Esophagus mucosa (tissue), 1 donor: Measurements from ENCODE around the gene SULT1A2. TPM values are rescaled to one million over a fixed set of nuclear protein-coding genes. Genes with fewer than 3 reads are reported as not detected.
"Not testable (repeated sequence)": the region's sequence is repeated elsewhere in the genome, so short reads cannot be mapped to it uniquely, and the experiment has no call there.

Experiments
- ATAC-seq: fragments of 200-7000 bp; cut with Tn5 transposase; one replicate; pipeline ENCODE4 v1.9.1; 2020
- total RNA-seq: library from RNA; stranded (reverse); gene quantifications from one replicate; pipeline ENCODE4 v1.2.4, GENCODE V29; 2023
- donor health status: DM: yes; HTN: yes; CAD: no.

The SULT1A2 gene
- total RNA-seq, 1 donor from 2014 or later: 0.32 TPM

DNA sequence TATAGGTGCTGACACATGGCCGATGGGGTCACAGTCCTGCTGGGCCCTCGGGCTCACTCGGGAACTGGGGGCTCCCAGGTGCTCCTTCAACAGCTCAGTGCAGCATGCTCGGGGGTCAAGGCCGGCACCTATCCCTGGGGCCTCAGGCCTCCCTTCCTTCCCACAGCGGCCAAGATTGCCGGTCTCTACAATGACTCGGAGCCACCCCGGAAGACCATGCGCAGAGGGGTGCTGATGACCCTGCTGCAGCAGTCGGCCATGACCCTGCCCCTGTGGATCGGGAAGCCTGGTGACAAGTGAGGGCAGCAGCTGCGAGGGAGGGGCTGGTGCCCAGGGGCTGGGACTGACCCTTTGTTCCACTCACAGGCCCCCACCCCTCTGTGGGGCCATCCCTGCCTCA is 6.9 kb downstream of the SULT1A2 start:
- no peak for ATAC-seq

DNA sequence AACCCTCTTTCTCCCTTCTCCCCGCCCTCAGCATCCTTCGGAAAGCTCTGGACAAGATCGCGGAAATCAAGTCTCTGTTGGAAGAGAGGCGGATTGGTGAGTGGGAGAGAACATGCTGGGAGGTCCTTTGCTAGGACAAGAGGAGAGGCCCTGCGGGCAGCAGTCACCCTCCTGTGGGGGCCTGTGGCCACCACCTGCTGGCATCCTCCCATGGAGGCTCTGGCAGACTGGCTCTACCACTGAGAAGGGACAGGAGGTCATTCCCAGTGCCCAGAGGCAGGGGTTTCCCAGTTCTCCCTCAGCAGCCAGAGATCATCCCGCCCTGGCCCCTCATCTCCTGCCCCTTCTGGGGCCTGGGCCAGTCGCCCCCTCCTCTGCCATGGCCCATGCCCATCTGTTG is 7.8 kb downstream of the SULT1A2 start:
- ATAC-seq: no peak

DNA sequence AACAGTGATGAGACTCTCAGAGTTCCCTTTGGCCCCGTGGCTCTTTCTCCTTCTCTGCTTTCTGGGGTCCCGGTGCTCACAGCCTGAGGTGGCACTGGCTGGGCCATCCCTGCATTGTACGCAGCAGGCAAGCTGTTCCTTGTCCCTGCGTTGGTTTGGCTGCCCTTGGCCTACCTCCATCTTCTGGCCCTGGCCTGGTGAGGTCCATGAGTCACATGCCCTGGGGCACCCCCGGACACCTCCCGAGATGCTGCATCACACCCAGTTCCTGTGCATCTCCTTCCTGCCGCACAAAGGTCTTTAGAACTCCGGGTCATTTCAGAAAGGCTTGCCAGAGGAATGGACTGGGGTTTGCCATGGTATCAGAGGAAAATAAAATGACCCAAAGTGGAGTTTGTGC is 9.5 kb downstream of the SULT1A2 start:
- peak; percentile 68 for ATAC-seq

DNA sequence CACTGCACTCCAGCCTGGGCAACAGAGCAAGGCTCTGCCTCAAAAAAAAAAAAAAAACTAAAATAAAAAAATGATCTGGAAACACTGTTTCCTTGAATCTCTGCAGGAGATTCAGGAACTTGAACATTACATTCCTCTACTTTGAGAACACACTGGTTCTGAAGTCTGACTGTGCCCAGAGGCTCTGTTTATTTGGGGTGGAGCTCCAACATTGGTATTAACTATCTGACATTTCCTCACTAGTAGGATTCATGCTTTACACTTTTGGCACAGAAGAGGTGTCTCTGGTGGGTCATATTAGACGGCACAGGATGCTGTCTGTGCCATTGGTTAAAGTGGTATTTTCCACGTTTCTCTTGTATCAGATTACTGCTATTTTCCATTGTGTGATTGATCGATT is 10.4 kb downstream of the SULT1A2 start:
- no peak for ATAC-seq

DNA sequence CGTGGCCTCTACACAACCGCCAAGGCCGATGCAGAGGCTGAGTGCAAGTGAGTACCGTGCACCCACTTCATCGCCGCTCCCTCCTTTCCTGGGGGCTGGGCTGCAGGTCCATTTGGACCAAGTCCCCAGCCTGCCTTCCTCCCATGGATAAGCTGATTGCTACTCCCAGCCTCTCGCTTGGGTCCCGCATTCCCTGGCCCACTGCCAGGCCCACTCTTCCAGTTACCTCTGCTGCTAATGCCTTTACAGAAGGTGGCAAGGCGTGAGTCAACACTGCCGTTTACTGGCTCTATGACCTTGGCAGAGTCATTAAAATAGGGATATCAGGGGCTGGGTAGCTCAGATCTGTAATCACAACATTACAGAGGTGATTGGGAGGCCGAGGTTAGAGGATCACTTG is 11.2 kb downstream of the SULT1A2 start:
- no peak for ATAC-seq

DNA sequence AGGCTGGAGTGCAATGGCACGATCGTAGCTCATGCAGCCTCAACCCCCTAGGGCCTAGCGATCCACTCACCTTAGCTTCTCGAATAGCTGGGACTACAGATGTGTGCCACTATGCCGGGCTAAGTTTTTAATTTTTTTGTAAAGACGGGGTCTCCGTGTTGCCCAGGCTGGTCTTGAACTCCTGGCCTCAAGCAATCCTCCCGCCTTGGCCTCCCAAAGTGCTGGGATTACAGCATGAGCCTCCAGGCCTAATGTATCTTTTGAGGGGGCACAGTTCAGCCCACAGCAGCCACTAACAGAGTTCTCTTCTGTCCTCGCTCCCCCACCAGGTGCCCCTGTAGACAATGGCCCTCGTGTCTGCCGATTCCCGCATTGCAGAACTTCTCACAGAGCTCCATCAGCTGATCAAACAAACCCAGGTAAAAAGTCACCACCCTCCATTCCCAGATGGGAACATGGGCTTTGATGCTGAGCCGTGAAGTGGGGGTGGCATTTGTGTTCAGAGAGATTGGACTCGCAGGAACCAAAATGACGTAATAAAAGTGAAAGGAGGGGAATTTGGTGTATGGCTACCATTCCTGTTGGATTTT is 16.0 kb downstream of the SULT1A2 start:
- no peak for ATAC-seq

DNA sequence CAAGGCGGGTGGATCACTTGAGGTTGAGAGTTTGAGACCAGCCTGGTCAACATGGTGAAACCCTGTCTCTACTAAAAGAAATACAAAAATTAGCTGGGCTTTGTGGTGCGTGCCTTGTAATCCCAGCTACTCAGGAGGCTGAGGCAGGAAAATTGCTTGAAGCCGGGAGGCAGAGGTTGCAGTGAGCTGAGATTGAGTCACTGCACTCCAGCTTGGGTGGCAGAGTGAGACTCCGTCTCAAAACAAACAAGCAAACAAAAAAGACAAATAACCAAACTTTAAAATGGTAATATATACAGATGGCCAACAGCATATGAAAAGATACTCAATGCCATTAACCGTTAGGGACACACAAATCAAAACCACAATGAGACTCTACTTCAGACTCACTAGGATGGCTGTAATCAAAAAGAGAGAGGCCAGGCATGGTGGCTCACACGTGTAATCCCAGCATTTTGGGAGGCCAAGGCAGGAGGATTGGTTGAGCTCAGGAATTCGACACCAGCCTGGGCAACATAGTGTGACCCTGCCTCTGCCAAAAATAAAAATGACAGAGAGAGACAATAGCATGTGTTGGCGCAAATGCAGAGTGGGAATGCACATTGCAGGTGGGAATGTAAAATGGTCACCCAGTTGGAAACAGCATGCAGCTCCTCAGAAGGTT is 21.3 kb downstream of the SULT1A2 start:
- ATAC-seq: no peak

DNA sequence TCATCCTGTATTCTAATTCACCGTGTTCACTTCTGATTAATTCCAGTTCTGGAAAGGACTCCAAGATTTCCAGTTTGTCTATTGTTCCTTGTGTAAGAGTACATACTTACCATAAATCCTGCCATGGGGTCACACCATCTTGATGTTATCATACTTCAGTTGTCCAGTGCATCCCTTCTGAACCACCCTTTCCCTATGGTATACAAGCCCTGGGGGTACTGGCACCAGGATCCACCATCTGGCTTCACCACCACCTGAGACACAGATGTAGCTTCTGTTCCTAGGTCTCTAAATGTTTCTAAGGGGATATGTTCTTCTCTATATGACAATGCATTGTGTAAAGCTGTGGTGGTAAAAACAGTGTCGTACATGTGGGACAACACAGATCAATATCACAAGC is 21.9 kb downstream of the SULT1A2 start:
- ATAC-seq: no peak

DNA sequence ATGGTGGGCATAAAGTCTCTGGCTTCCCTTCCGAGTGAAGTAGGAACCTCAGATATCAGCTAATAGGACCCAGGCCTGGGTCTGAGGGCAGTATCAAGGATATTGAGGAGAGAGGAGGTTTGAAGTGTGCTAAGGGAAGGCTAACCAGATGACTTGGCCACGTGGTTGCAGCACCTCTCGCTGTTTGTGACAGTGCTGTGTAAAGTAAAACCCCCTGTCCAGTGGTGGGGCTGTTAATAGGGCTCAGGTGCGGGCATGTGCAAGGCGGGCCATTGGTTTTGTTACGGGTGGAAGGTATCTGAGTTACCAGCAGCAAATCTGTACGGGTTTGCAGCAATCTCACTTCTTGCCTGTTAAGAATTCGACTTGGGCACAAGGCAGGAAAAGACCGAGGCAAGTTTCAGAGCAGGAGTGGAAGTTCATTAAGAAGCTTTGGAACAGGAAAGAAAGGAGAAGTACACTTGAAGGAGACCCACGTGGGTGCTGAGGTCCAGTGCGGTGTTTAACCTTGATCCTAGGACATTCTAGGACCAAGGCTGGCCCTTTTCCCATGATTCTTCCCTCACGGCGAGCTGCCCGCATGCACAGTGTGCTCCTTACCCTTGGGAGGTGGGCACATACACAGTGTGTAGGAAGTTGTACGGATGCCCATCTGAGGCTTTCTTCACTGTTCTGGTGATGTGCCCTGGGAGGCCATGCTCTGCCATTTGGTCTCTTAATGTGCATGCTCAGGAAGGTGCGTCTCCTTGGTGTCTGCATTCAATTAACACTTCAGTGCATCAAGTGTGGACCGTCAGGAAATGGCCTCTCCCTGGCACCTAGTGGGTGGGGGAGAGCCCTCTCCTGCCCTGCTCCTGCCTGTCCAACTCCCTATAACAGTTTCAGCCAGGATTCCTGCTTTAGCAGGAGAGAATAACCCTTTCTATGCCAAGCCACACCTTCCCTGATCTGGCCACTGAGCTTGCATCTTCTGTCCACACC is 22.8 kb downstream of the SULT1A2 start:
- no peak for ATAC-seq

DNA sequence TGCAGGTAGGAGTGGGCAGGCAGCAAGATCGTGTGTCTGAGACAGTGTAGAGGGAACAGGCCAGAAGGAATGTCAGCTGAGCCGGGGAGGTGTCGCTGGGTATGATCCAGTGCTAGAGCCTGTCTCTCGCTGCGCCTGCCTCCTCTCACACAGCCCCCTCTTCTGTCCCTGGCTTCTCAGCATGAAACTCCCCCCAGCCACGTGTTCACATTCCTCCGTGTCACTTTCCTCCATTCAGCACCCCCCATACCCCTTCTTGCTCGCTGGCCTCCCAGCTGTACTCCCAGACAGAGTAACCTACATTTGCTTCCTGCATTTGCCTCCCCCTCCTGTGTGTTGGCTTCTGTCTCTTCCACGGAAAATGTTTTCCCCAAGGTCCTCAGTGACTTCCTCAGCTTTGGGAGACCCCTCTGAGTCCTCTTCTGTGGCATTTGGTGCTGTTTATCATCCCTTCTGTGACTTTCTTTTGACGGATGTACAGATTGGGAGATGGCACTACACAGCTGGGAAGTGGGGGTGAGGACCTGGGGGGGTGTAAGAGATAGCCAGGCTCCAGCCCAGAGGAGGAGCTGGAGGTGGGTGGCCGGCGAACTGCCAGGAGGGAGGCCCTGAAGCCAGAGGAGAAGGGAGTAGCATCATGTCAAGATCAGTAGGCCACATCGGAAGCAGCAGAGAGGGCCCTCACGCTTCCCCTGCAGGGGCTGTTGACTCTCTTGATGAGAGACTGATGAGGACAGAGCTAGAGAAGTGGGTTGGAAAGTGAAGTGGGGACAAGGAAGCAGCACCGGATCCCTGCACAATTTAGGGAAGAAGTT is 23.9 kb downstream of the SULT1A2 start:
- no peak for ATAC-seq

DNA sequence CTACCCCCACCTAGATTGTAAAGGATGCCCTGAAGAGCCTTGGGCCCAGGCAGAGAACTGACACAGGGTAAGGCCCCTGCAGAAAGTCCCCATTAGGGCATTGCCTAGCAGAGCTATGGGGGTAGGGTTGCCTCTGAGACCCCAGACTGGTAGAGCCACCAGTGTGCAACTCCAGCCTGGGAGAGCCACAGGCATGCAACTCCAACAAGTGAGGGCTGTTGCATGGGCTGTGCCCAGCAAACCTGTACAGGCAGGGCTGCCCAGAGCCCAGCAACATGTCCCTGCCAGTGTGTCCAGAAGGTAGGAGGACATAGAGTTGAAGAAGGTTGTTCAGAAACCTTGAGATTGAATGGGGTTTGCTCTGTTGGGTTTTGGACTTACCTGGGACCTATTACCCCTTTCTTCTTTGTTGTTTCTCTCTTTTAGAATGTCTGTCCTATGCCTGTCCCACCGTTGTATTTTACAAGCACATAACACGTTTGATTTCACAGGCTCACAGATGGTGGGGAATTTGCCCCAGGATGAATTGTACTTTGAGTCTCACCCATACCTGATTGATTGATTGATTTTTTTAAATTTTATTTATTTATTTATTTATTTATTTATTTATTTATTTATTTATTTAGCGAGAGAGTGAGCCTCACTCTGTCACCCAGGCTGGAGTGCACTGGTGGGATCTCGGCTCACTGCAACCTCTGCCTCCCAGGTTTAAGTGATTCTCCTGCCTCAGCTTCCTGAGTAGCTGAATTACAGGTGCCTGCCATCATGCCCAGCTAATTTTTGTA is 26.7 kb downstream of the SULT1A2 start:
- no peak for ATAC-seq

DNA sequence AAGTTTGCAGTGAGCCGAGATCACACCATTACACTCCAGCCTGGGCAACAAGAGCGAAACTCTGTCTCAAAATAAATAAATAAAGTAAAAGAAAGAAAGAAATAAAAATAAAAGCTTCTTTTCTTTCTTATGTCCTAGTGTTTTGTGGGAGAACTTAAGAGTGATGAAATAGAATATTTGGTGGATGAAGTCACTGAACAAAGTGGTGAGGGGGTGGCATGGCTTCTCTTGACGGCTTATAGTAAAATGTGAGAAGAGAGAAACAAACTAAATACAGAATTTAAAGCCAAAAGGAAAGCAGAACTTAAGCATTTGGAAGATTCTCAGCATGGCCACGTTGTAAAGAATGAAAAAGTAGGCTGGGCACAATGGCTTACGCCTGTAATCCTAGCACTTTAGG is 27.8 kb downstream of the SULT1A2 start:
- ATAC-seq: no peak

DNA sequence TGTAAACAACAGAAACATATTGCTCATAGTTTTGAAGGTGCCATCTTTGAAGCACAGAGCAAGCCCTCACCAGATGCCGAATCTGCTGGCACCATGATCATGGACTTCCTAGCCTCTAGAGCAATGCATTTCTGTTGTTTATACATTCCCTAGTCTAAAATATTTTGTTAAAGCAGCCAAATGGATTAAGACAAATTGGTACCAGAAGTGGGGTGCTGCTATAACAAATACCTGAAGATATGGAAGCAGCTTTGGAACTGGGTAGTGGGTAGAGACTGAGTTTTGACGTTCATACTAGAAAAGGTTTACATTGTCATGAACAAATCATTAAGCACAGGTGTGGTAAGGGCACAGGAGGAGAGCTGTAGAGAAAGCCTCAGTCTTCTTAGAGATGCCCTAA is 29.6 kb downstream of the SULT1A2 start:
- no peak for ATAC-seq

DNA sequence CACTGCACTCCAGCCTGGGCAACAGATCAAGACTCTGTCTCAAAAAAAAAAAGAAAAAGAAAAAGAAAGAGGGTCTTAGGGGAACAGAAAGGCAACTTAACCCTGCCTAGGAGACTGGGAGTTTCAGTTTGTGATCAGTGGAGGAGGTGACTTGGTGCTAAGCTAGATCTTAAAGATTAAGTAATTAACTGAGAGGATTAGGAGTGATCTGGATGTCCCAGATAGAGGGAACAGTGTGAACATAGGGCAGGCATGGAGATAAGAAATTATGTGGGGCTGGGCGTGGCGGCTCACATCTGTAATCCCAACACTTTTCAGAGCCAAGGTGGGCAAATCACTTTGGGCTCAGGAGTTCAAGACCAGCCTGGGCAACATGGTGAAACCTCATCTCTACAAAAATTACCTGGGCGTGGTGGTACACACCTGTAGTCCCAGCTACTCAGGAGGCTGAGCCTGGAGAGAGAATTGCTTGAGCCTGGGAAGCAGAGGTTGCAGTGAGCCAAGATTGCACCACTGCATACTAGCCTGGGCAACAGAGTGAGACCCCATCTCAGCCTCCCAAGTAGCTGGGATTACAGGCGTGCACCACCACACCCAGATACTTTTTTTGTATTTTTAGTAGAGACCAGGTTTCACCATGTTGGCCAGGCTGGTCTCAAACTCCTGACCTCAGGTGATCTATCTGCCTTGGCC is 30.5 kb downstream of the SULT1A2 start:
- ATAC-seq: not testable (repeated sequence)

DNA sequence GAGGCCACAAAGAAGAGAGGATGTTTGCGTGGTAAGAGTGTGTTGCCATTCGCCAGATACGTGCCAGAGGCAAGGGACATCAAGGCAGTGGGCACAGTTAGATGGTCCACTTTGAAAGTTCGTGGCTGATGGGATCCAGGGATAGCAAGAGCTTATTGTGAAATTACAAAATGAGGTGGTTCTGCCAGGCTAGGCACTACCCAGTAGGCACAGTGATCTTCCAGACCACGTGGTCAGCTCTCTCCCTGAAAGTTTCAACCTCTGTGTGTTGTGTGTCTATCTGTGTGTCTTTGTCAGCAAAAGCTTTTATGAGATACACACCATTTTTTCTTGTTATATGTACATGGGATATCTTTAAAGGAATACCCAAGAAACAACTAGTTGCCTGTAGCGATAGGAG is 33.6 kb downstream of the SULT1A2 start:
- no peak for ATAC-seq

DNA sequence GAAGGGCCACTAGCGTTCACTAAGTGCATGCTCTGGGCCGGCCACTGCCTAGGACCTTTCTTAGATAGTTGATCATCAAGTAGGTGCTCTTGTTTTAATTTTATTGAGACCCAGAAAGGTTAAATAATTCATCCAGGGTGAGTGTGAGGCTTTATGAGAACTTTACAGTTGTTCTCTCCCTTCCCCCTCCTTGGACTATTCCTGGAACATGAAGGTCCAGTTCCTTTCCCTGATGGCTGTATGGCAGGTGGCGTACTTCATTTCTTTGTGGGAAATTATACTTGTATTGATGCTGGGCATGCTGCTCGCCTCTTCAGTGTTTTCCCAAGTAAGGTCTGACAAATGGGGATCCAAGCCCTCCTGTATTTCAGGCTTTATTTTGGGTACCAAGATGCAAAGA is 34.7 kb downstream of the SULT1A2 start:
- ATAC-seq: no peak

DNA sequence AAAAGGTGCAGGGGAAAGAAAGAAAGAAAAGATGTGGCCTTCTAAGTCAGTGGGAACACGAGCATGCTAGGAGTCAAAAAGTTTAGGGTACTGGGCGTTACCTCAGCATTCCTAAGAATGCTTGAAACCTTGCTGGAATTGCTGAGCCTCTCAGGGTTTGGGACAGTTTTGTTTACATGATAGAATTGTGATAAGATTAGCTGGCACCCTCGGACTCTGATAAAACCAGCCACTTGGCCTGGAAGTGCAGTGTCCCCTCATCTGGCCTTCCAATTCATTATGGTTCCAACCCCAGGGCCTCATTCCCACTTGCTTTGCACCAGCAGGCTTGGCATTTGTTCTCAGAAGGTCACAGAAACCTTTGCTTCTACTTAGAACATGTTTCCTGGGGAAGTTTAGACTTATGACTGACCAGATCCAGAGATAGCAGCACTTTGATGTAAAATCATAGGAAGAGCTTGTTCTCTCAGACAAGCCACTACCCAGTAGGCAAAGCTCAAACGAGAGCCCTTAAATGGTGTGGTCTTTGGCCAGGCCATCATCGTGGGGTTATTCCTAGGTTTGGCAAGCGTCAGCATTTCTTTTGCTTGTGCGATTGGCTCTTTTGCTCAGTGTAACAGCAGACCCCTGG is 35.2 kb downstream of the SULT1A2 start:
- no peak for ATAC-seq

DNA sequence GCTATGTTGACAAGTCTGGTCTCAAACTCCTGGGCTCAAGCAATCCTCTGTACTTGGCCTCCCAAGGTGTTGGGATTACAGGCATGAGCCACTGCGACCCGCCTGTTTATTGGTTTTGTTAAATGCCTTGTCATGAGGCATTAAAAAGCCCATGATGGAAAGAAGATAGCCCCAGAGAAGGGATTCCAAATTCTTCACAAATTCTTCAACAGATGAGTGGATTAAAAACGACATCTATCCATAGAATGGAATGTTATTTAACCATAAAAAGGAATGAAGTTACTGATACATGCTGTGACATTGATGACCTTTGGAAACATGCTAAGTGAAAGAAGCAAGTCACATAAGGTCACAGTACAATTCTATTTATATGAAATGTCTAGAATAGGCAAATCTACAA is 38.4 kb downstream of the SULT1A2 start:
- no peak for ATAC-seq

DNA sequence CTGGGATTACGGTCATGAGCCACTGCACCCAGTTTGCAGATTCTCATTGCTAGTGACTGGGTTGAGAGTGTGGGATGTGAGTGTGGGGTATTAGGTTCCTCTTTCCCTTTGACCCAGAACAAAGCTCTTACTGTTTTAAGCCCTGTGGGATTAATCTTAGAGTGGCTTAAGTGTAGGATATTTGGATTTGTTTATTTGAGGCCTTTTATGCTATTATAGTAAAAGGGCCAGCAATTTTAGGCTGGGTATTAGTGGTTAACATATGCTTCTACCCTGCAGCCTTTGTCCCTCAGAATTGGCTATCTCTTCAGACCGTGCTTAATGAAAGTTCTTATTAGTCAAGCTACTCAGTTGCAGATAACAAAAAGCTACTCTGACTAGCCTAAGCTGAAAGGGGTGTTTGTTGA is 39.9 kb downstream of the SULT1A2 start:
- no peak for ATAC-seq

DNA sequence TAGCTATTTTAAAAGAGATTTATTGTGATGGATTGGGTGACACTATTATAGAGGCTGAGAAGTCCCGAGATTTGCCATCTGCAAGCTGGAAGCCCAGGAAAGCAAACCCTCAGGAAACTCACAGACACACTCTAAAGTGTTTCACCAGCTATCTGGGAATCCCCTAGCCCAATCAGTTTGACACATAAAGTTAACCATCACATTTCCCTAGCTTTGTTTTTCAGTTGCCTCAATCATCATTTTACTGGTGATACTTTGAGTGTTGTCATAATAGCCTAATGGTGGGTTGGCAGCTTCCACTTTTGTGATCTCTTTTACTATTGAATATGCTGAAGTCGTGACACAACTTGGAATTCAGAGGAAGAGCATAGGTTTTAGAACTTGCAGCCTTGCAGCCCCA is 41.3 kb downstream of the SULT1A2 start:
- ATAC-seq: no peak
